Panc1 (cell line): Measurements from ENCODE around the gene MOB2. TPM values are rescaled to one million over a fixed set of nuclear protein-coding genes. Genes with fewer than 3 reads are reported as not detected.

ENCODE experiments used
- ATAC-seq: fragments of 200-7000 bp; cut with Tn5 transposase; 2 replicates; pipeline ENCODE4 v1.9.1; 2020; ENCODE audit warnings: mild to moderate bottlenecking, moderate library complexity
- BruUV-seq: library from RNA; stranded (reverse); fragments of 400-500 nt; replicated peaks from 2 replicates; lab custom pipeline; 2021; lab: Mats Ljungman, UMichigan
- CTCF ChIA-PET: fragments of 300-600 bp; sonication (Branson Sonifier 250); formaldehyde crosslinking; loops from one replicate; lab custom pipeline; 2022; ENCODE audit warnings: antibody characterized with exemption; lab: Charles Lee
- POLR2A ChIA-PET: fragments of 300-600 bp; sonication (Branson Sonifier 250); formaldehyde crosslinking; loops from one replicate; lab custom pipeline; 2022; ENCODE audit warnings: antibody characterized with exemption; lab: Charles Lee
- DNase-seq: peaks from one replicate; pipeline ENCODE4 v3.0.0-alpha.2; 2010; ENCODE audit warnings: low read depth, low spot score
- H3K27ac ChIP-seq: 2 replicates; pipeline ENCODE4 v1.5.1; 2011; ENCODE audit warnings: mild to moderate bottlenecking, low read length, inconsistent platforms
- H3K27me3 ChIP-seq: fragments of 200-500 bp; sonication (Bioruptor generic); 2 replicates; pipeline ENCODE4 v1.6.0; 2014; ENCODE audit warnings: low read length, inconsistent platforms; ENCODE audit not compliant: control insufficient read depth, insufficient read depth
- H3K36me3 ChIP-seq: fragments of 200-500 bp; sonication (Bioruptor generic); 2 replicates; pipeline ENCODE4 v1.5.1; 2014; ENCODE audit warnings: inconsistent platforms, mild to moderate bottlenecking, low read length, moderate library complexity; ENCODE audit not compliant: control insufficient read depth, insufficient read depth
- H3K4me1 ChIP-seq: 2 replicates; pipeline ENCODE4 v1.5.1; 2011; ENCODE audit warnings: inconsistent platforms, mild to moderate bottlenecking, low read length, moderate library complexity; ENCODE audit not compliant: control insufficient read depth, insufficient read depth
- H3K4me3 ChIP-seq, 2 experiments: 2 replicates each; pipeline ENCODE4 v1.5.1; 2011 to 2012; ENCODE audit warnings: low read depth in 2 of 2, low read length in 2 of 2, mild to moderate bottlenecking in 2 of 2, inconsistent platforms in 1 of 2, moderate library complexity in 1 of 2
- H3K9me3 ChIP-seq: fragments of 200-500 bp; sonication (Bioruptor generic); 2 replicates; pipeline ENCODE4 v1.5.1; 2014; ENCODE audit warnings: low read depth, mild to moderate bottlenecking, inconsistent platforms, low read length, moderate library complexity; ENCODE audit not compliant: control insufficient read depth, insufficient read depth
- POLR2AphosphoS5 ChIP-seq: IDR thresholded peaks from 2 replicates; pipeline ENCODE4 v1.6.1; 2012; ENCODE audit warnings: mild to moderate bottlenecking, low read depth, low read length, moderate library complexity
- REST ChIP-seq, 2 experiments: IDR thresholded peaks; 2 replicates each; pipeline ENCODE4 v1.6.1; 2011 to 2012; ENCODE audit warnings: low read depth in 2 of 2, control low read depth in 1 of 2, low read length in 1 of 2, mild to moderate bottlenecking in 1 of 2, moderate library complexity in 1 of 2; ENCODE audit not compliant: insufficient read depth in 1 of 2
- SIN3A ChIP-seq: IDR thresholded peaks from 2 replicates; pipeline ENCODE4 v1.6.1; 2012; ENCODE audit warnings: low read depth, mild to moderate bottlenecking, low read length, moderate library complexity, borderline replicate concordance; ENCODE audit not compliant: insufficient read depth
- TCF7L2 ChIP-seq: IDR thresholded peaks from 2 replicates; pipeline ENCODE4 v1.6.1; 2011; ENCODE audit warnings: mild to moderate bottlenecking, low read depth, low read length, inconsistent platforms
- in situ Hi-C: cut with HindIII; loops from 2 replicates; pipeline ENCODE4 v1.10.0; 2016; ENCODE audit warnings: low sequenced_read_pairs, low pct_unique_long_range_greater_than_20kb
- intact Hi-C: fragments of 100-400 bp; cut with micrococcal nuclease; formaldehyde crosslinking; loops from one replicate; pipeline ENCODE4 v1.10.0; 2022; ENCODE audit not compliant: unreplicated experiment
- total RNA-seq: library from RNA; stranded (reverse); gene quantifications from one replicate; pipeline ENCODE4 v1.2.1, GENCODE V29; 2021; ENCODE audit not compliant: unreplicated experiment
- TF ChIP-seq, protein P1 (sequence below): fragments of 450-650 bp; IDR thresholded peaks from 2 replicates; pipeline ENCODE4 v1.5.1; 2017; ENCODE audit warnings: mild to moderate bottlenecking

The MOB2 gene
- total RNA-seq, 1 experiment from 2014 or later, result 51.2 TPM

DNA sequence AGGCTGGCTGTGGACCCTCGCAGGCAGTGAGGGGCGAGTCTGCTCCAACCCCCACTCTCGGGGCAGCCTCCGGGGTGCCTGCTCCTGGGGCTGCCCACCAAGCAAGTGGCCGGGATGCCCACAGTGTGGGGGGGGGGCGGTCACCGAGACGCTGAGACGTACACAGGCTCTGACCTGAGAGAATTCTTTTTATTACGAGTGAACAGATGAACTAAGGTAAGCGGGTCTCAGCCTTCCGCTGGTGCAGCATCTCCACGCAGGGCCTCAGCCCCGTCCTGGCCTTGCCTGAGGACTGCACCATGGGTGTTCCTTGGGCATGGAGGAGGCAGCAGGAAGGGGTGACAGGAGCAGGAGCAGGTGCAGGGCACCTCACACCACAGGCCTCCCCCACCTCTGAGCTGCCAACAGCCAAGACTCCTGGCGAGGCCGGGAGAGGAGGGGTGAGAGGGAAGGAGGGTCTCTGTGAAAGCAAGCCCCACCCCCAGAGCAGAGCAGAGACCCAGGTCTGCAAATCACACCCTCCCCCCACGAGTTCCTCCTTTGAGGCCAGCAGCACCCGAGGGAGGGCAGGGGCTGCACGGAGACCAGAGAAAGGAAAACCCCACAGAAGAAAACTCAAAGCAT is 17.2 kb downstream of the MOB2 start:
- H3K4me3 ChIP-seq, result no peak overlapping the region
- DNase-seq (no peak), ATAC-seq (no peak)
- CTCF ChIA-PET, result interaction anchor here (0.5 to 0.8 kb wide), 2 partner anchors 187 to 708 kb away, joined by 4 to 5 read pairs; no protein-coding TSS in a partner anchor
- TF ChIP-seq SIN3A (no peak), TCF7L2 (no peak), REST (IDR thresholded peaks at IDR 0.05; ENCODE audit: insufficient read depth in 1 of 2, low read depth in 2 of 2, low read length in 1 of 2) (no peak), POLR2AphosphoS5 (no peak)
- TF ChIP-seq, protein P1, sequence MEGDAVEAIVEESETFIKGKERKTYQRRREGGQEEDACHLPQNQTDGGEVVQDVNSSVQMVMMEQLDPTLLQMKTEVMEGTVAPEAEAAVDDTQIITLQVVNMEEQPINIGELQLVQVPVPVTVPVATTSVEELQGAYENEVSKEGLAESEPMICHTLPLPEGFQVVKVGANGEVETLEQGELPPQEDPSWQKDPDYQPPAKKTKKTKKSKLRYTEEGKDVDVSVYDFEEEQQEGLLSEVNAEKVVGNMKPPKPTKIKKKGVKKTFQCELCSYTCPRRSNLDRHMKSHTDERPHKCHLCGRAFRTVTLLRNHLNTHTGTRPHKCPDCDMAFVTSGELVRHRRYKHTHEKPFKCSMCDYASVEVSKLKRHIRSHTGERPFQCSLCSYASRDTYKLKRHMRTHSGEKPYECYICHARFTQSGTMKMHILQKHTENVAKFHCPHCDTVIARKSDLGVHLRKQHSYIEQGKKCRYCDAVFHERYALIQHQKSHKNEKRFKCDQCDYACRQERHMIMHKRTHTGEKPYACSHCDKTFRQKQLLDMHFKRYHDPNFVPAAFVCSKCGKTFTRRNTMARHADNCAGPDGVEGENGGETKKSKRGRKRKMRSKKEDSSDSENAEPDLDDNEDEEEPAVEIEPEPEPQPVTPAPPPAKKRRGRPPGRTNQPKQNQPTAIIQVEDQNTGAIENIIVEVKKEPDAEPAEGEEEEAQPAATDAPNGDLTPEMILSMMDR, result no peak
- intact Hi-C loops (no loop called here), in situ Hi-C loops (no loop called here)
- H3K27me3 ChIP-seq, result no peaks in the 10 kb centered on the region
- no peak overlapping the region for H3K27ac ChIP-seq
- no TSS peak for BruUV-seq
- POLR2A ChIA-PET, result interaction anchor here (0.7 kb wide), 1 partner anchor 267 kb away, joined by 8 read pairs; no protein-coding TSS in a partner anchor
- H3K9me3 ChIP-seq, result no peaks in the 10 kb centered on the region
- H3K36me3 ChIP-seq, result no peaks in the 10 kb centered on the region
- no peaks in the 10 kb centered on the region for H3K4me1 ChIP-seq

- H3K36me3 ChIP-seq, result no peaks in the 10 kb centered on the region
- no peaks in the 10 kb centered on the region for H3K9me3 ChIP-seq
- ATAC-seq (no peak), DNase-seq (no peak)
- H3K27me3 ChIP-seq, result no peaks in the 10 kb centered on the region
- no peaks in the 10 kb centered on the region for H3K4me1 ChIP-seq
- ChIA-PET CTCF (interaction anchor here (0.6 kb wide), 1 partner anchor 408 kb away, joined by 3 read pairs; no protein-coding TSS in a partner anchor), POLR2A (interaction anchor here (0.6 to 0.7 kb wide), 2 partner anchors 79 to 266 kb away, joined by 3 to 8 read pairs; partner anchors contain the start of gene BRSK2)
- TF ChIP-seq, protein P1, result no peak
- TF ChIP-seq POLR2AphosphoS5 (no peak), SIN3A (no peak), TCF7L2 (no peak), REST (IDR thresholded peaks at IDR 0.05; ENCODE audit: insufficient read depth in 1 of 2, low read depth in 2 of 2, low read length in 1 of 2) (no peak)
- intact Hi-C loops (no loop called here), in situ Hi-C loops (no loop called here)
- no peak overlapping the region for H3K4me3 ChIP-seq
- no peak overlapping the region for H3K27ac ChIP-seq
- no TSS peak for BruUV-seq
Observed at GRCh38 chr11:1468473-1469066, 18.0 kb downstream of the MOB2 start.
